SIG-M5 treated with dmso at 0.1 percent for 504 hours (cell line): ENCODE data around the gene TMC4.
"Not testable (repeated sequence)": the region's sequence is repeated elsewhere in the genome, so short reads cannot be mapped to it uniquely, and the experiment has no call there.

ENCODE experiments used
- DNase-seq: peaks from one replicate; lab custom pipeline; 2025; ENCODE audit not compliant: unreplicated experiment; lab: John Stamatoyannopoulos, UW

Gene TMC4

GRCh38 chr19:54179921-54180461 lies 7.0 kb upstream of the TMC4 start:
- DNase-seq = peak; percentile 64

- DNase-seq = no peak
These were observed 6.4 kb upstream of the TMC4 start for GRCh38 chr19:54179262-54179852.

GRCh38 chr19:54178581-54179261 lies 5.8 kb upstream of the TMC4 start:
- DNase-seq = no peak

GRCh38 chr19:54173951-54174834 lies 1.2 kb upstream of the TMC4 start:
- DNase-seq = no peak

- DNase-seq = no peak
These were observed 369 bp upstream of the TMC4 start for GRCh38 chr19:54173359-54173699.

- DNase-seq = not testable (repeated sequence)
These were observed 1.1 kb downstream of the TMC4 start for GRCh38 chr19:54171736-54172431.

- DNase-seq = no peak
These were observed 3.7 kb downstream of the TMC4 start for GRCh38 chr19:54169149-54169740.

- peak; percentile 76 for DNase-seq
These were observed 4.6 kb downstream of the TMC4 start for GRCh38 chr19:54168174-54168917.

GRCh38 chr19:54165222-54165621 lies 7.7 kb downstream of the TMC4 start:
- no peak for DNase-seq

- DNase-seq = no peak
These were observed 8.4 kb downstream of the TMC4 start for GRCh38 chr19:54164369-54165068.

- no peak for DNase-seq
These were observed 10.1 kb downstream of the TMC4 start for GRCh38 chr19:54162884-54163283.

- peak; percentile 89 for DNase-seq
These were observed 10.6 kb downstream of the TMC4 start for GRCh38 chr19:54162241-54162805.

GRCh38 chr19:54160854-54161253 lies 12.1 kb downstream of the TMC4 start:
- no peak for DNase-seq

GRCh38 chr19:54160182-54160811 lies 12.7 kb downstream of the TMC4 start:
- no peak for DNase-seq

- DNase-seq = peak; percentile 100
These were observed 13.4 kb downstream of the TMC4 start, which contains the start of gene LENG1 for GRCh38 chr19:54159352-54160181. LENG1 (minus strand) TSS chr19:54159721; CDS start chr19:54159695, 26 bp downstream.

GRCh38 chr19:54158812-54159351 lies 14.1 kb downstream of the TMC4 start:
- no peak for DNase-seq

GRCh38 chr19:54156953-54157352 lies 16.0 kb downstream of the TMC4 start:
- peak; percentile 46 for DNase-seq
